Urinary bladder (tissue), 4 donors: Measurements from ENCODE around the gene NUP214. TPM values are rescaled to one million over a fixed set of nuclear protein-coding genes. Genes with fewer than 3 reads are reported as not detected.
"Not testable (repeated sequence)": the region's sequence is repeated elsewhere in the genome, so short reads cannot be mapped to it uniquely, and the experiment has no call there.

Experiments used
- DNase-seq: peaks from one replicate; pipeline ENCODE4 v3.0.0-alpha.2; 2015; ENCODE audit errors: extremely low spot score
- H3K27ac ChIP-seq: one replicate; pipeline ENCODE4 v1.5.1; 2013; ENCODE audit warnings: low read depth, mild to moderate bottlenecking, moderate library complexity
- H3K36me3 ChIP-seq: one replicate; pipeline ENCODE4 v1.6.1; 2013; ENCODE audit warnings: mild to moderate bottlenecking, moderate library complexity; ENCODE audit not compliant: insufficient read depth
- H3K4me1 ChIP-seq: one replicate; pipeline ENCODE4 v1.6.1; 2013; ENCODE audit warnings: mild to moderate bottlenecking, moderate library complexity; ENCODE audit not compliant: insufficient read depth
- H3K4me3 ChIP-seq: one replicate; pipeline ENCODE4 v1.5.1; 2013; ENCODE audit warnings: low read depth, low read length
- WGBS: extraction: QIAGEN DNeasy Blood & Tissue Kit; methylation state at CpG from one replicate; pipeline ENCODE4 v1.1.7; 2013; 5-methylcytosine and 5-hydroxymethylcytosine counted together
- polyA plus RNA-seq: library from polyadenylated mRNA; stranded (reverse); fragments of 200-250 nt; gene quantifications from one replicate; pipeline ENCODE4 v1.2.3, GENCODE V29; 2013
- total RNA-seq: library from RNA; depleted of rRNA; stranded (reverse); fragments of >200 nt; gene quantifications from one replicate; pipeline ENCODE4 v1.2.3, GENCODE V29; 2014
- donor health status: healthy with polysubstance abuse.
- donor health status: healthy.

Gene NUP214
- total and polyA plus RNA-seq, 2 donors: 18.2 to 23.5 TPM

DNA sequence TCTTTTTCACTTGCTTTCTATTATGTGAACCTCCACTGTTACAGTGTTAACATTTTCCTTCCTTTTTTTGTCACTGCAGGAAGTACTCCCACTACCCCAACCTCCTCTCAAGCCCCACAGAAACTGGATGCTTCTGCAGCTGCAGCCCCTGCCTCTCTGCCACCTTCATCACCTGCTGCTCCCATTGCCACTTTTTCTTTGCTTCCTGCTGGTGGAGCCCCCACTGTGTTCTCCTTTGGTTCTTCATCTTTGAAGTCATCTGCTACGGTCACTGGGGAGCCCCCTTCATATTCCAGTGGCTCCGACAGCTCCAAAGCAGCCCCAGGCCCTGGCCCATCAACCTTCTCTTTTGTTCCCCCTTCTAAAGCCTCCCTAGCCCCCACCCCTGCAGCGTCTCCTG lies 18.8 kb downstream of the NUP214 start:
- WGBS: 89% methylated on average over 3 of the region's 3 CpGs
- DNase-seq: no peak
- no peak overlapping the region for H3K27ac ChIP-seq
- no peaks in the 10 kb centered on the region for H3K4me1 ChIP-seq
- no peak overlapping the region for H3K4me3 ChIP-seq
- H3K36me3 ChIP-seq: peaks cover 13% of the 10 kb centered on the region

DNA sequence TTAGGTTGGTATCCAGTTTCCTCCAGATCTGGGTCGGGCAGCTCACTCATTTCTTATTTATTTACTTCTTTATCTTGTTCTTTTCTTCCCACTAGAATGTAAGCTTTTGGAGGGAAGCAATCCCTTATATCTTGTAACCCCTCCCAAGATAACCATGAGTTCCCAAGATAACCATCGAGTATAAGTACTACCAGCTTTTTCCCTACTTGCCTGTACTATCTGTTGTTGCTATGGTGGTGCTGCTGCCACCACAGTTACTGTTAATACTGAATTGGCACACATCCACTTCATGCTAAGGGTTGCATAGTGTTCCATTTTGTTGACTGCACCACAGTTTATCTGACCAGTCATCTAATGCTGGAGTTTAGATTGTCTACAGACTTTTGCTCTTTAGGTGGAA lies 19.9 kb downstream of the NUP214 start:
- Histone ChIP-seq H3K36me3 (peaks cover 13% of the 10 kb centered on the region), H3K27ac (no peak overlapping the region), H3K4me1 (no peaks in the 10 kb centered on the region), H3K4me3 (no peak overlapping the region)
- WGBS: 85% methylated on average over 2 of the region's 2 CpGs
- no peak for DNase-seq

DNA sequence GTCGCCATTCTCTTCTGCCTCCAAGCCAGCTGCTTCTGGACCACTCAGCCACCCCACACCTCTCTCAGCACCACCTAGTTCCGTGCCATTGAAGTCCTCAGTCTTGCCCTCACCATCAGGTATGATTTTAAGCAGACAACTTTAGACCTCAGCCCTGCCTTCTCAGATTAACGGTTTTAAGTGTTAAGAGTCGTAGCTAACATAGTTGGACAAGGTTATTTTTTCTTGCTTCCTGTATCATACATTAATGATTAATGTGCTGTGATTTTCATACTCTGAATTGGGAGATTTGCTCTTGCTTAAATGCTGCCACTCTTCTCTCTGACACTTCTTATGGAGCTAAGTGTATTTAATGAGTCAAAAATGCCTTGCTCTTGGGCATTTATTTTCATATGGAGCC lies 20.8 kb downstream of the NUP214 start:
- Histone ChIP-seq H3K4me1 (no peaks in the 10 kb centered on the region), H3K4me3 (no peak overlapping the region), H3K36me3 (peaks cover 13% of the 10 kb centered on the region), H3K27ac (no peak overlapping the region)
- no peak for DNase-seq
- 95% methylated on average over 4 of the region's 4 CpGs for WGBS

DNA sequence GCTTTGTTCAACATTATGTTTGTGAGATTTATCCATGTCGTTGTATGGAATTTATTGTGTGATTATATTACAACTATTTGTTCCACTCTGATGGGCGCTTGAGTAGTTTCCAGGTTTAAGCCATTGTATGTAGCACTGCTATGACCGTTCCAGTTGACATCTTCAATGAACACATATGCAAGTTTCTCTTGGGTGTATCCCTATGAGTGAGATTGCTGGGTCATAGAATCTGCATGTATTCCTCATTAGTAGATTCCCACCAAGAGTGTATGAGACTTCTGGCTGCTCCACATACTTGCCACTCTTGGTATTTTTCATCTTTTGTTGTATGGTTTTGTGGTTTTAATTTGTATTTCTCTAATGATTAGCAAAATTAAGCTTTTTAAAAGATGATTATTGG lies 22.9 kb downstream of the NUP214 start:
- peaks cover 10% of the 10 kb centered on the region for H3K36me3 ChIP-seq
- H3K4me1 ChIP-seq: no peaks in the 10 kb centered on the region
- DNase-seq: no peak
- no peak overlapping the region for H3K4me3 ChIP-seq
- no peak overlapping the region for H3K27ac ChIP-seq
- 88% methylated on average over 3 of the region's 3 CpGs for WGBS

DNA sequence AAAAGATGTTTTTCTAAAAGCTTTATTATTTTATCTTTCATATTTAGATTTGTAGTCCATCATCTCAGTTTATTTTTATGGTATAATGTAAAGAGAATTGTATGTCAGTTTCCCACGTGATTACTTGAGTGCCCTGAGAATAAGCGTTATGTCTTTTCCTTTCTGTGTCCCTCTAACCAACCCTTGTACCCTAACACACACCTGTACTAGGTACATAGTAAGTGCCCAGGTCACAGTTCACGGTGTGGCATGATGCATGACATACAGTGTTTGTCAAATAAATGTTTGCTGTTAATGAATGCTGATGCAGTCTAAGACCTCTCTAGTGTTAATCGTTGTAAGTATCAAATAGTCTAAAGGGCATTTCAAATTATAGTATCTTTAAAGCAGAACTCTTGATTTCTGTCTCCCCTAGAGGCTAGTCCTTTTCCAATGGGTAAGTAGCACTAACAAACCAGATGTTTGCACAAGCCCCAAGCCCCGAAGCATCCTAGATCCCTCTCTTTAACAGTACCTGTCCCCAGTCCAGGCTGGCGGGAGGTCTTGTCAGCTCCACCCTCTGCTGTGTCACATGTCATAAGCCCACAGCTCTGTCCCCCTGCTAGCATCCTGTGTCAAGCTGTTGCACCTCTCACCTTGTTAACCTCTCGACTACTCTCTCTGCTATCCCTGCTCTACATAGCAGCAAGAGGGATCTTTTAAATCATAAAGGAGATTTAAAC lies 23.7 kb downstream of the NUP214 start:
- peaks cover 8% of the 10 kb centered on the region for H3K36me3 ChIP-seq
- 87% methylated on average over 7 of the region's 7 CpGs for WGBS
- no peak overlapping the region for H3K4me3 ChIP-seq
- DNase-seq: no peak
- no peak overlapping the region for H3K27ac ChIP-seq
- H3K4me1 ChIP-seq: no peaks in the 10 kb centered on the region

DNA sequence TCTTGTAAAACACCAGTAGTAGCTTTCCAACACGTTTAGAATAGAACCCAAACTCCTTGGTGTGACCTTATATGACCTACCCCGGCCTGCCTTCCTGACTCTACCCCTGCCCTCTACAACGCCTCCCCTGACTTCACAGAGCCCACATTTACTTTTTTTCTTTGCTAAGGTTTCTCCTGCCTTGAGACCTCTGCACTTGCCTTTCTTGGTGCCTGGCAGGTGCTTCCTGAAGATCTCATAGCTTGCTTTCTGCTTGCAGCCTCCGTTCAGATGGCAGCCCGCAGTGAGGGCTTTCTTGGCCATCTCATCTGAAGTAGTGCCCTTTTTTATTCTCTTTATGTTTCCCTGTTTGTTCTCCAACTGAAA lies 24.3 kb downstream of the NUP214 start:
- Histone ChIP-seq H3K4me1 (no peaks in the 10 kb centered on the region), H3K27ac (no peak overlapping the region), H3K36me3 (peaks cover 6% of the 10 kb centered on the region), H3K4me3 (no peak overlapping the region)
- 73% methylated on average over 5 of the region's 5 CpGs for WGBS
- no peak for DNase-seq

DNA sequence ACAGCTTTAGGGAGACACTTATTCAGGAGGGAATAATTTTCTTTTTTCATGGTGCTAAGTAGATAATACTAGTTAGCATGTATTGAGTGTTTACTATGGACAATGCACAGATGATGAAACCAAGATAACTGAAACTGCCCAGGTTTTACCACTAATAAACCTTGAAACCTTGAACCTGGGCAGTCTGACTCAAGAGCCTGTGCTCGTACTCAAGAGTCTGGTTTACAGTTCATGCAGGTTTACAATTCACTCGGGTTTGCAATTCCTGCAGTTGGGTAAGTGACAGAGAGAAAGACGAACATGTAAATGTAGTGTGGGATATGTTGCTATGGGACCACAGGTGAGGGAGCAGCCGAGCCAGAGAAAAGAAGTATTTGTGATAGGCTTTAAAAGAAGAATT lies 28.2 kb downstream of the NUP214 start:
- WGBS: 92% methylated on average over 4 of the region's 4 CpGs
- Histone ChIP-seq H3K27ac (no peak overlapping the region), H3K4me3 (no peak overlapping the region), H3K36me3 (peaks cover 4% of the 10 kb centered on the region), H3K4me1 (no peaks in the 10 kb centered on the region)
- no peak for DNase-seq

DNA sequence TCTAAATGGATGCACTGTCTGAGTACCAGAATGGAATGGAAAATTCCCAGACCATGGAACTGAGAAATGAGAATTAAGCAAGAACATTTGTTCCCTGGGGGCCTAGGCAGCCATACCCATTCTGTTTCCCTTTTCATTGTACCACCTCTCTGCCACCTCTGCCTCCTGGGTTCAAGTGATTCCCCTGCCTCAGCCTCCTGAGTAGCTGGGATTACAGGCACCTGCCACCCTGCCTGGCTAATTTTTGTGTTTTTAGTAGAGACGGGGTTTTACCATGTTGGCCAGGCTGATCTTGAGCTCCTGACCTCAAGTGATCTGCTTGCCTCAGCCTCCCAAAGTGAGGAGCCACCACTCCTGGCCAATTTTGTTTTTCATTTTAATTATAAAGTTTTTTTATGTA lies 33.3 kb downstream of the NUP214 start:
- WGBS: 76% methylated on average over 1 of the region's 1 CpG
- not testable (repeated sequence) for H3K4me1 ChIP-seq, H3K36me3 ChIP-seq, H3K4me3 ChIP-seq, DNase-seq, H3K27ac ChIP-seq

DNA sequence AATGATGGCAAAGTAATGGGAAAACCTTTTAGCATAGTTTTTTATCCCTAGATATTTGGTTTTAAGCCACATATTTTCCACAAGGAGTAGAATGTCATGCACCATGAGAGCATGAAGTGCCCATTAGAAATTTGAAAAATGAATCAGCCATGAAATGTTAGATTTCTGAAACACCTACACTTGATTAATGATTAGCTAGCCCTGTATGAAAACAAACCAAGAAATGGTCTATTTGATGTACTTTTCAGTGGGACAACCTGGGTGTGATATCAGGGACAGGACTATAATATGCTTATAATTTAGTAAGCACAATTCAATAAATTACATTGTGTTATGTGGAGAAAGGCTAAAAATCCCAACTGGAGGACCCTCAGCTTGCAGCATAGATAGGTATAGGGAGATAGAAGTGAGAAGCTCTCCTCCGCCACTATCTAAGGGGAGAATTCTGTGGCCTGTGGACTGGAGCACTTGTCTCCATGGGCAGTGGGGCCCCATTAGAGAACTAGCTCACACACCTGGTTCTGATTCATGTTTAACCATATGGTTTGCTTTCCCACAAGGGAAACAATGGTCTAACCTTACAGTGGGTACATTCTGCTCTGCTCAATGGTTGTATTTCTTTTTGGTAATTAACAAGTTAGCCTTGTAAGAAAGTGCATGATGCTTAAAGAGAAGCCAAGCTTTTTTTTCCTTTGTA lies 35.2 kb downstream of the NUP214 start:
- 100% methylated on average over 1 of the region's 1 CpG for WGBS

DNA sequence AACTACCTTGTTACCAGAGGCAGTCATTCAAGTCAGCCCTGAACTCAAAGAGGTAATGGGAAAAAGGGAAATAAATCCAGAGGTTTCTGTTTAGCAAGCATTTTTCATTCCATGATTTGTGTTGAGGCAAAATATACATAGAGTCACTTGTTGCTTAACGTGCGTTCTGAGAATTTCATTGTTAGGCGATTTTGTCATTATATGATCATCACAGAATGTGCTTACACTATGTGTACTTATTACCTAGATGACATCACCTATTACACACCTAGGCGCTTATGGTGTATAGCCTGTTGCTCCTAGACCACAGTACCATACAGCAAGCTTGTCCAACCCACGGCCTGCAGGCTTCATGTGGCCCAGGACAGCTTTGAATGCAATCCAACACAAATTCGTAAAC lies 36.2 kb downstream of the NUP214 start:
- Histone ChIP-seq H3K4me3 (no peak overlapping the region), H3K4me1 (no peaks in the 10 kb centered on the region), H3K36me3 (peaks cover 6% of the 10 kb centered on the region), H3K27ac (no peak overlapping the region)
- DNase-seq: no peak
- WGBS: 87% methylated on average over 6 of the region's 6 CpGs

More for the DNA sequence above, 35.2 kb downstream of the NUP214 start:
- peaks cover 6% of the 10 kb centered on the region for H3K36me3 ChIP-seq
- no peak for DNase-seq
- no peaks in the 10 kb centered on the region for H3K4me1 ChIP-seq
- no peak overlapping the region for H3K27ac ChIP-seq
- no peak overlapping the region for H3K4me3 ChIP-seq

DNA sequence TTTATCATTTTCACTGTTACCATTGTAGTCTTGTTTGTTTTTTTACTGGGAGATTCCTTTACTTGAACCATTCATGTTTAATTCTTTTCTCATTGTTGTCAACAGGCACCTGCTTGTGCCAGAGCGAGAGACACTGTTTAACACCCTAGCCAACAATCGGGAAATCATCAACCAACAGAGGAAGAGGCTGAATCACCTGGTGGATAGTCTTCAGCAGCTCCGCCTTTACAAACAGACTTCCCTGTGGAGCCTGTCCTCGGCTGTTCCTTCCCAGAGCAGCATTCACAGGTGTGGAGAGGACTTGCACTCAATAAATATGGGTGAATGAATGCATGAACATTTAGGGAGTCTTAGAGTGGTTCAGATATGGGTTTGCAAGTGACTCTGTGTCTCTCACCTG lies 37.5 kb downstream of the NUP214 start:
- WGBS: 95% methylated on average over 4 of the region's 4 CpGs
- peaks cover 6% of the 10 kb centered on the region for H3K36me3 ChIP-seq

DNA sequence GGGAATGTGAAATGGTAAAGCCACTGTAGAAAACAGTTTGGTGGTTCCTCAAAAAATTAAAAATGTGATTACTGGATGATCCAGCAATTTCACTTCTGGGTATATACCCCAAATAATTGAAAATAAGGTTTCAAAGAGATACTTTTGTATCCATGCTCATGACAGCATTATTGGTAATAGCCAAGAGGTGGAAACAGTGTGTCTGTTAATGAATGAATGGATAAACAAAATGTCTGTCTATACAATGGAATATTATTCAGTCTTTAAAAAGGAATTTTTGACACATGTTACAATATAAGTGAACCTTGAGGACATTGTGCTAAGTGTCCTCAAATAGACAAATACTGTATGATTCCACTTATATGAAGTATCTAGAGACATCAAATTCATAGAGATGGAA lies 40.1 kb downstream of the NUP214 start:
- Histone ChIP-seq H3K27ac (no peak overlapping the region), H3K4me3 (no peak overlapping the region), H3K36me3 (peaks cover 6% of the 10 kb centered on the region), H3K4me1 (no peaks in the 10 kb centered on the region)
- DNase-seq: no peak

More for the DNA sequence above, 37.5 kb downstream of the NUP214 start:
- H3K4me1 ChIP-seq: no peaks in the 10 kb centered on the region
- no peak overlapping the region for H3K27ac ChIP-seq
- no peak for DNase-seq
- H3K4me3 ChIP-seq: no peak overlapping the region

DNA sequence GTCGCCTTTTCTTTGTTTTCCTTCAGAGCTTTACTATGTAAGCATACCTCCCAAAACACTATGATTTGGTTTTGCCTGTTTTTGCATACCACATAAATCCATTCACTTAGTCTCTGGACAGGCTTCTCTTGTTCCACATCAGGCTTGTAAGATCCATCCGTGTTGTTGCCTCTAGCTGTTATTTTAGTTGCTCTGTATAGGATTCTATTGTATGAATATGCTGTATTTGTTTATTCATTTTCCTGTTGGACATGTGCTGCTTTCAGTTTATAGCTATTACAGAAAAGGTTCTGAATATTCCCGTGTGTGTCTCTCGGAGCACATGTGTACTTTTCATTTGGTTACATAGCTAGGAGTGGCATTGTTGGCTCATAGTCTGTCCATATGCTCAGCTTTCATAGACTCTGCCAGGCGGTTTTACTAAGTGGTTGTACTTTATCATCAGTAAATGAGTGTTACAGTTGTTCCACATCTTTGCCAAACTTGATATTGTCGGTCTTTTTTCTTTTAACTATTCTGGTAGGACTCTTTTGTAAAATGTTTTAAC lies 41.8 kb downstream of the NUP214 start:
- Histone ChIP-seq H3K27ac (no peak overlapping the region), H3K36me3 (peaks cover 6% of the 10 kb centered on the region), H3K4me3 (no peak overlapping the region), H3K4me1 (no peaks in the 10 kb centered on the region)
- no peak for DNase-seq
- 64% methylated on average over 6 of the region's 6 CpGs for WGBS

DNA sequence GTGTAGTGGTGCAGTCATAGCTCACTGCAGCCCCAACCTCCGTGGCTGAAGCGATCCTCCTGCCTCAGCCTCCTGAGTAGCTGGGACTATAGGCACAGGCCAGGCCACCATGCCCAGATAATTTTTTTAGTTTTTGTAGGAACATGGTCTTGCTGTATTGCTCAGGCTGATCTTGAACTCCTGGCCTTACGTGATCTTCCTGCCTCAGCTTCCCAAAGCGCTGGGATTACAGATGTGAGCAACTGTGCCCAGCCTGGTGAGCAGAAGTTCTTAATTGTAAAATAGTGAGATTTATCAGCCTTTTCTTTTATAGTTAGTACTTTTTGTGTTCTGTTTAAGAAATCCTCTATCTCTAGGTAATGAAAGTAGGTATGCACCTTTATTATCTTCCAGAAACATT lies 42.5 kb downstream of the NUP214 start:
- H3K36me3 ChIP-seq: peaks cover 6% of the 10 kb centered on the region
- H3K27ac ChIP-seq: no peak overlapping the region
- no peaks in the 10 kb centered on the region for H3K4me1 ChIP-seq
- DNase-seq: no peak
- no peak overlapping the region for H3K4me3 ChIP-seq
- WGBS: 96% methylated on average over 4 of the region's 4 CpGs
